ENCODE data around the gene SPG7. TPM values are rescaled to one million over a fixed set of nuclear protein-coding genes. Genes with fewer than 3 reads are reported as not detected.
"Not testable (repeated sequence)": the region's sequence is repeated elsewhere in the genome, so short reads cannot be mapped to it uniquely, and the experiment has no call there.

Gene SPG7
- total RNA-seq, 1 experiment from 2014 or later: 141 TPM

DNA sequence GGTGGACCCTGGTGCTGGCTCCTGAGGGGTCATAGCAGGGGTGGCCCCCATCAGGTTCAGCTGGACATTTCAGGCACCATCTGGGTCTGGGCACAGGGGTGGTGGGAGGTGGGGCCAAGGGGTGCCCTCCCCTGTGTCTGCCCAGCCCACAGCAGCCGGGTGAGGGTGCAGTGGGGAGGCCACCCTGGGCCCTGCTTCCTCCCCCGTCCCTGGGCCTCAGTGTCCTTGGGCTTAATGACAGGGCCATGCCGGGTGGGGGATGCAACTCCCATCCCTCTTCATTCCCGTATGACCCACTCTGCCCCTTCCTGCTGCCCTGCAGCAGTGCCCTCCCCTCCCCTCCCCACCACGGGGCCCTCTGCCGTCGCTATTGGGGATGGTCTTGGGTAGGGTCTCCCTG is 78.0 kb downstream of the SPG7 start:
- DNase-seq (ENCODE audit: low spot score): no peak
- ChIA-PET CTCF (no interaction called here), POLR2A (no interaction called here)
- no peak for TF ChIP-seq ESRRA (CRISPR knock-in tag; IDR thresholded peaks at IDR 0.05; ENCODE audit: borderline replicate concordance)
- TF ChIP-seq, protein P1, sequence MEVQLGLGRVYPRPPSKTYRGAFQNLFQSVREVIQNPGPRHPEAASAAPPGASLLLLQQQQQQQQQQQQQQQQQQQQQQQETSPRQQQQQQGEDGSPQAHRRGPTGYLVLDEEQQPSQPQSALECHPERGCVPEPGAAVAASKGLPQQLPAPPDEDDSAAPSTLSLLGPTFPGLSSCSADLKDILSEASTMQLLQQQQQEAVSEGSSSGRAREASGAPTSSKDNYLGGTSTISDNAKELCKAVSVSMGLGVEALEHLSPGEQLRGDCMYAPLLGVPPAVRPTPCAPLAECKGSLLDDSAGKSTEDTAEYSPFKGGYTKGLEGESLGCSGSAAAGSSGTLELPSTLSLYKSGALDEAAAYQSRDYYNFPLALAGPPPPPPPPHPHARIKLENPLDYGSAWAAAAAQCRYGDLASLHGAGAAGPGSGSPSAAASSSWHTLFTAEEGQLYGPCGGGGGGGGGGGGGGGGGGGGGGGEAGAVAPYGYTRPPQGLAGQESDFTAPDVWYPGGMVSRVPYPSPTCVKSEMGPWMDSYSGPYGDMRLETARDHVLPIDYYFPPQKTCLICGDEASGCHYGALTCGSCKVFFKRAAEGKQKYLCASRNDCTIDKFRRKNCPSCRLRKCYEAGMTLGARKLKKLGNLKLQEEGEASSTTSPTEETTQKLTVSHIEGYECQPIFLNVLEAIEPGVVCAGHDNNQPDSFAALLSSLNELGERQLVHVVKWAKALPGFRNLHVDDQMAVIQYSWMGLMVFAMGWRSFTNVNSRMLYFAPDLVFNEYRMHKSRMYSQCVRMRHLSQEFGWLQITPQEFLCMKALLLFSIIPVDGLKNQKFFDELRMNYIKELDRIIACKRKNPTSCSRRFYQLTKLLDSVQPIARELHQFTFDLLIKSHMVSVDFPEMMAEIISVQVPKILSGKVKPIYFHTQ (CRISPR knock-in tag; IDR thresholded peaks at IDR 0.05): no peak
- no peak for TF ChIP-seq MXD4 (CRISPR knock-in tag; IDR thresholded peaks at IDR 0.05; ENCODE audit: borderline replicate concordance)
- TF ChIP-seq, protein P2, sequence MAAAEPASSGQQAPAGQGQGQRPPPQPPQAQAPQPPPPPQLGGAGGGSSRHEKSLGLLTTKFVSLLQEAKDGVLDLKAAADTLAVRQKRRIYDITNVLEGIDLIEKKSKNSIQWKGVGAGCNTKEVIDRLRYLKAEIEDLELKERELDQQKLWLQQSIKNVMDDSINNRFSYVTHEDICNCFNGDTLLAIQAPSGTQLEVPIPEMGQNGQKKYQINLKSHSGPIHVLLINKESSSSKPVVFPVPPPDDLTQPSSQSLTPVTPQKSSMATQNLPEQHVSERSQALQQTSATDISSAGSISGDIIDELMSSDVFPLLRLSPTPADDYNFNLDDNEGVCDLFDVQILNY (CRISPR knock-in tag; IDR thresholded peaks at IDR 0.05): no peak
- TF ChIP-seq ERG (CRISPR knock-in tag; IDR thresholded peaks at IDR 0.05): no peak
- TF ChIP-seq, protein P3, sequence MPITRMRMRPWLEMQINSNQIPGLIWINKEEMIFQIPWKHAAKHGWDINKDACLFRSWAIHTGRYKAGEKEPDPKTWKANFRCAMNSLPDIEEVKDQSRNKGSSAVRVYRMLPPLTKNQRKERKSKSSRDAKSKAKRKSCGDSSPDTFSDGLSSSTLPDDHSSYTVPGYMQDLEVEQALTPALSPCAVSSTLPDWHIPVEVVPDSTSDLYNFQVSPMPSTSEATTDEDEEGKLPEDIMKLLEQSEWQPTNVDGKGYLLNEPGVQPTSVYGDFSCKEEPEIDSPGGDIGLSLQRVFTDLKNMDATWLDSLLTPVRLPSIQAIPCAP (CRISPR knock-in tag; IDR thresholded peaks at IDR 0.05): no peak
- TF ChIP-seq KAT7 (CRISPR knock-in tag; IDR thresholded peaks at IDR 0.05; ENCODE audit: borderline replicate concordance): no peak
- no peak for TF ChIP-seq IRF2 (CRISPR knock-in tag; IDR thresholded peaks at IDR 0.05; ENCODE audit: borderline replicate concordance, low read depth)
- TF ChIP-seq JUN (CRISPR knock-in tag; IDR thresholded peaks at IDR 0.05): no peak
- no peak for TF ChIP-seq NR1H2 (CRISPR knock-in tag; IDR thresholded peaks at IDR 0.05)
- no peak for TF ChIP-seq PRDM15 (CRISPR knock-in tag; IDR thresholded peaks at IDR 0.05)
- Mint-ChIP-seq H3K9me3 (no peaks in the 10 kb centered on the region), H3K27ac (no peak overlapping the region), H3K27me3 (ENCODE audit: low read depth) (no peaks in the 10 kb centered on the region), H3K4me1 (no peaks in the 10 kb centered on the region), H3K4me3 (no peak overlapping the region), H3K36me3 (peaks cover 16% of the 10 kb centered on the region)
- ATAC-seq: no peak

DNA sequence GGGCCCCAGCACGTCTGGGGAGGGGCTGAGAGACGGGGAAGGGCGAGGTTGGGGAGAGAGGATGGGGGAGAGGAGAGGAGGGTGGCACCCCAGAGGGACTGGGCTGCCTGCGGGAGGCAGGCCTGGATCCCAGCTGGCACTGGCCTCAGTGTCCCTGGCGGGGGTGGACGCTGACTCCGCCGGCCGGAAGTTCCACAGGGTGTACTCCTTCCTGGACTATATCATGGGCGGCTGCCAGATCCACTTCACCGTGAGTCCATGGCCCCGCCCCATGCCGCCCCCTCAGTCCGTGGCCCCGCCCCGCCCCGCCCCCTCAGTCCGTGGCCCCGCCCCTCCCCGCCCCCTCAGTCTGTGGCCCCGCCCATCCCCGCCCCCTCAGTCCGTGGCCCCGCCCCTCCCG is 78.7 kb downstream of the SPG7 start:
- Mint-ChIP-seq H3K4me1 (no peaks in the 10 kb centered on the region), H3K27ac (no peak overlapping the region), H3K36me3 (peaks cover 16% of the 10 kb centered on the region), H3K9me3 (no peaks in the 10 kb centered on the region), H3K27me3 (ENCODE audit: low read depth) (no peaks in the 10 kb centered on the region), H3K4me3 (no peak overlapping the region)
- TF ChIP-seq, protein P2 (CRISPR knock-in tag; IDR thresholded peaks at IDR 0.05): no peak
- no peak for TF ChIP-seq NFATC4 (CRISPR knock-in tag; IDR thresholded peaks at IDR 0.05)
- no peak for TF ChIP-seq ZNF671 (CRISPR knock-in tag; IDR thresholded peaks at IDR 0.05)
- no peak for TF ChIP-seq HMGXB4 (CRISPR knock-in tag; IDR thresholded peaks at IDR 0.05)
- ChIA-PET CTCF (no interaction called here), POLR2A (no interaction called here)
- ATAC-seq (peak; percentile 34; the same call in 1 of the 2 replicates), DNase-seq (ENCODE audit: low spot score) (no peak)

GRCh38 chr16:89587676-89588075 is 79.5 kb downstream of the SPG7 start:
- peaks cover 16% of the 10 kb centered on the region for H3K36me3 Mint-ChIP-seq
- H3K4me1 Mint-ChIP-seq; ATAC-seq; CTCF ChIA-PET; H3K9me3 Mint-ChIP-seq; POLR2A ChIA-PET; DNase-seq (ENCODE audit: low spot score); H3K4me3 Mint-ChIP-seq; H3K27ac Mint-ChIP-seq; H3K27me3 Mint-ChIP-seq (ENCODE audit: low read depth): not testable (repeated sequence)

All from WTC11 (cell line).